ENCODE data around the gene LGALS8.

LGALS8 gene

GRCh38 chr1:236509203-236509602, 14.6 kb upstream of the LGALS8 start:
- no peak for DNase-seq (ENCODE audit: low read depth)

DNA sequence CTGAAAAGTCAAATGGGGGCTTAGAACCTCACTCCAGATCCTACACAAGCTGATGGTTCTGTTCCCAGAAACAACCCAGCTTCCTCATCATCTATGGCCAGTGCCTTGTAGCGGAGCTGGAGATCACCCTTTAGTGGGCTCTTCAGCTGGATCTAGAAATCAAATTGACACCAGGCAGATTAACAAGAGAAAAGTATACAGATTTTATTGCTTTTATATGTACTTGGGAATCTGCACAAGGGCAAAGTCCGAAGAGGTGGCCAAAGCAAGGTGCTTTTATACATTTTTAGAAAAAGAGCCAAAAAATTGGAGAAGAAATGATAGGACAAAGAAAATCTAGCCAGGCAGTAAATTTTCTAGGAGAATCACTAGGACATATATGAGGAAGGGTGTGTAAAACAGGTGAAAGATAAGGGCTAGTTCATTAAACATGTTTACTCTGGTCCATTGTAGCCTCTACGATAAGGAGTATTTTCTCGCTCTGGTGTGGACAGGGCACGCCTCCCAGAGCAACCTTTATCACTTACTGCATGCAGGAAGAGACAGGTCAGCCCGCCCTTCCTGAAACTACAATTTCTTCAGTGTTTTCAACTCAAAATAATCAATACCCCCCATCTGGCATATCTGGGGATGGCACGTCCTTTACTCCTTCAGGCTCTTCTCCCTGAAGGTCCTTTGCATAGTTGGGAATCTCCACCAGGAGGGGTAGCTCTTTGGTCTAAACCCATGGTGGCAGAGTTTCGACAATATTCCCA, 14.0 kb upstream of the LGALS8 start:
- no peak for DNase-seq (ENCODE audit: low read depth)

DNA sequence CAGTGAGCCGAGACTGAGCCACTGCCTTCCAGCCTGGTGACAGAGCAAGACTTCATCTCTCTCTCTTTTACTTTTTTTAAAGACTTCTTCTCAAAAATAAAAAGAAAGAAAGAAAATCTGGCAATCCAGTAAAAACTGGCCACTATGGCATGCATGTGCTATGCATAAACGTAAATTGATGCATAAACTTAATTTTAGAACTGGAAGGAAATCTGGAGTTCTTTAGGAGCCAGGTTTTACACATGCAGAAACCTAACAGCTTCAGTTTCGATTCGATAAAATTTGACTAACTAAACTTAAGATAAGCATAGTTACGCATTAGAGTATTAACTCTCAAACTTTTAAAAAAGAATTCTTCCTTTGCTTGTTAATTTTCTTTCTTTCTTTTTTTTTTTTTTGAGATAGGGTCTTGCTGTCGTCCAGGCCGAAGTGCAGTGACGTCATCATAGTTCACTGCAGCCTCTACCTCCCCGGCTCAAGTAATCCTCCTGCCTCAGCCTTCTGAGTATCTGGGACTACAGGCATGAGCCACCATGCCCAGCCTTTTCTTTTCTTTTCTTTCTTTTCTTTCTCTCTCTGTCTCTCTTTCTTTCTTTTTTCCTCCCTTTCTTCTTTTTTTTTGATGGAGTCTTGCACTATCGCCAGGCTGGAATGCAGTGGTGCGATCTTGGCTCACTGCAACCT, 11.9 kb upstream of the LGALS8 start:
- no peak for DNase-seq (ENCODE audit: low read depth)

GRCh38 chr1:236514703-236515442, 8.9 kb upstream of the LGALS8 start:
- no peak for DNase-seq (ENCODE audit: low read depth)

DNA sequence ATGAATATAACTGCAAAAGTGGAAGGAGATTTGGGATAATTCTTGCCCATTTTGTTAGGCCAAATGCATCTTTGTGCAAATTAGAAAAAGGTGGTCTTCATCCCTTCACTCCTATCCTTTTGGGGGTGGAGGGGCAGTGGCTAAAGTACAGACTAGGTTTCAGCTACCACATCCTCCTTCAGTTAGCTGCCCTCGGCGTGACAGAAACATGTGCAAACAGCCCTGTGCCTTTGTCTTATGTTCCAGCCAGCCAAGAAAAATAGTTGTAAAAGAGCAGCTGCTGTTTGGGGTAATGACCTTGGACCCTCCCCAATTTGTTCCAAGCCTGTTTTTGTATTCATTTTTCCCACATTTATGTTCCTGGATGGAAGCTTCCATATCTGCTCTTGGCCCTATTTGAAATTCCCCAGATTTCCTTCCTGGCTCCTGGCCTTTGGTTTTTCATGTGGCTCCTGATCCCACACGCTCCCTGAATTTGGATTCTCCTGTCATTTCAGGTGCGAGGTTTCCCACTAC, 8.3 kb upstream of the LGALS8 start:
- no peak for DNase-seq (ENCODE audit: low read depth)

GRCh38 chr1:236516929-236517704, 6.7 kb upstream of the LGALS8 start:
- DNase-seq (ENCODE audit: low read depth) = peak; percentile 77

DNA sequence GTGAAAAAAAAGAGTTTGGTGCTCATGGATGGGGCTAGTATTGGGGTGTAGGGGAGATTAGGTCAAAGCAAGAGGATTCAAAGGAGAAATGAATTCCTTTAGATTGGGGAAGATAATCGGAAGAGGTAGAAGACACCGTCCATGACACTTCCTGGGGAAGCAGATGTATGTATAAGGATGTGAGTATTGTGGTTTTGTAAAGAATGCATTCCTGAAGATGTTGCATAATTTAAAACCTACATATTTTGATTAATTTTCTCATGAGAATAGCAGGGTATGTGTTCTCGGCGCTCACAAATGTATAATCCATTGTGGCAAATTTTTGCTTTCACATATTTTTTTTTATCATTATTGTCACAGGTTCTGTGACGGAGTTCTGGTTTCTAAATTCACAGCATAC, 5.5 kb upstream of the LGALS8 start:
- DNase-seq (ENCODE audit: low read depth) = no peak

- no peak for DNase-seq (ENCODE audit: low read depth)
These were observed 3.3 kb upstream of the LGALS8 start for GRCh38 chr1:236520445-236521005.

- DNase-seq (ENCODE audit: low read depth) = no peak
These were observed 662 bp upstream of the LGALS8 start for GRCh38 chr1:236522937-236523703.

GRCh38 chr1:236524142-236524894, 536 bp downstream of the LGALS8 start:
- peak; percentile 95 for DNase-seq (ENCODE audit: low read depth)

GRCh38 chr1:236524895-236525184, 1.1 kb downstream of the LGALS8 start:
- DNase-seq (ENCODE audit: low read depth) = no peak

- DNase-seq (ENCODE audit: low read depth) = no peak
These were observed 2.3 kb downstream of the LGALS8 start for GRCh38 chr1:236526079-236526478.

GRCh38 chr1:236530286-236530685, 6.5 kb downstream of the LGALS8 start:
- no peak for DNase-seq (ENCODE audit: low read depth)

- DNase-seq (ENCODE audit: low read depth) = no peak
These were observed 7.2 kb downstream of the LGALS8 start for GRCh38 chr1:236530959-236531358.

- no peak for DNase-seq (ENCODE audit: low read depth)
These were observed 9.1 kb downstream of the LGALS8 start for GRCh38 chr1:236532850-236533249.

GRCh38 chr1:236534151-236534651, 10.4 kb downstream of the LGALS8 start:
- no peak for DNase-seq (ENCODE audit: low read depth)

DNA sequence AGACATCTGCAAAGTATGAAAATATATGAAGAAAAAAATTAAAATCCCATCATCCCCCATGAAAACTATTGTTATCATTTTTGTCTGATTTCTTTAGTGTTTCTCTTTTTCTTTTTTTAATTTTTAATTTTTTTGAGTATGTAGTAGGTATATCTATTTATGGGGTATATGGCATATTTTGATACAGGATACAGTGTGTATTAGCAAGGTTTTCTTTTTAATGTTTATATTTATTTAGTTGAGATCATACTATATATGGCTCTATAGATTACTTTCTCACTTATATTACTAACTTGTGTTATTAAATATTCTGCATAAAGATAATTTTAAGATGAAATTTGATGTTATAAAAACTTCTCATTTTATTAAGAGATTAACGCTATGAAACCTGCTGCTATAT, 11.4 kb downstream of the LGALS8 start:
- no peak for DNase-seq (ENCODE audit: low read depth)

- DNase-seq (ENCODE audit: low read depth) = no peak
These were observed 11.9 kb downstream of the LGALS8 start for GRCh38 chr1:236535662-236536161.

DNA sequence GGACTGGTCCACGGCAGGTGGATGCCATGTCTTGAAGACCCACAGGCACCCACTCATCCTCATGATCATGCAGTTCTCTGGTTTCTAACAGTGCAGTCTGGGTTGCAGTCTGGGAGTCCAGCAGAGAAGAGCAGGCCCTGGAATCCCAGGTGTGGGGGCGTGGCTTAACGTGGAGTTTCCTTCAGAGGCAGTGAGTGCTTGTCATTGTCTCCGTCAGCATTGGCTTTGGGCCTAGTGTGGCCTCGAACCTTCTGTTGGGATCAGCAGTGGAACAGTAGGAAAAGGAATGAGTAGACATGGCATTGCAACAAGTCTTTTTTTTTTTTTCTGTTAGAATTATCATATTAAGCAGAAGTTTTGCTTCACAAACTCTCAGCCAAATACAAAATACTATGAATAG, 12.8 kb downstream of the LGALS8 start:
- DNase-seq (ENCODE audit: low read depth) = no peak

Measured in fibroblast of gingiva (primary cell).